NCI-H82 treated with DMSO at 0.1 percent for 48 hours (cell line): ENCODE data around the gene PFDN6.
A peak's percentile ranks its signal among the peaks of the same experiment; 100 is the strongest.
"Not testable (repeated sequence)": the region's sequence is repeated elsewhere in the genome, so short reads cannot be mapped to it uniquely, and the experiment has no call there.

Source experiments
- DNase-seq: peaks from one replicate; lab custom pipeline; 2025; ENCODE audit not compliant: unreplicated experiment; lab: John Stamatoyannopoulos, UW

Gene PFDN6

GRCh38 chr6:33273129-33273923 lies 16.1 kb upstream of the PFDN6 start:
- no peak for DNase-seq

GRCh38 chr6:33273924-33274902 lies 15.2 kb upstream of the PFDN6 start:
- DNase-seq: no peak

GRCh38 chr6:33275795-33276580 lies 13.4 kb upstream of the PFDN6 start:
- not testable (repeated sequence) for DNase-seq

- DNase-seq: no peak
Measured at GRCh38 chr6:33276581-33276863, 12.9 kb upstream of the PFDN6 start.

GRCh38 chr6:33276864-33277662 lies 12.3 kb upstream of the PFDN6 start, which contains the start of gene B3GALT4:
TSS of gene B3GALT4 (plus strand) at chr6:33277123. CDS start at chr6:33277420, 297 bp downstream.
- DNase-seq: peak; percentile 71

- no peak for DNase-seq
Measured at GRCh38 chr6:33277663-33278391, 11.6 kb upstream of the PFDN6 start.

GRCh38 chr6:33278392-33278741 lies 11.0 kb upstream of the PFDN6 start:
- DNase-seq: no peak

GRCh38 chr6:33278810-33279209 lies 10.6 kb upstream of the PFDN6 start:
- DNase-seq: no peak

- DNase-seq: no peak
Measured at GRCh38 chr6:33279257-33279695, 10.1 kb upstream of the PFDN6 start.

- peak; percentile 24 for DNase-seq
Measured at GRCh38 chr6:33279971-33280511, 9.4 kb upstream of the PFDN6 start.

GRCh38 chr6:33280539-33280938 lies 8.9 kb upstream of the PFDN6 start:
- no peak for DNase-seq

GRCh38 chr6:33285214-33285613 lies 4.2 kb upstream of the PFDN6 start:
- not testable (repeated sequence) for DNase-seq

GRCh38 chr6:33286946-33287914 lies 2.2 kb upstream of the PFDN6 start:
- no peak for DNase-seq

- DNase-seq: no peak
Measured at GRCh38 chr6:33288141-33288920, 1.1 kb upstream of the PFDN6 start.

GRCh38 chr6:33289784-33290315 lies 449 bp downstream of the PFDN6 start:
- no peak for DNase-seq

GRCh38 chr6:33290459-33290858 lies 1.1 kb downstream of the PFDN6 start:
- DNase-seq: no peak

- DNase-seq: no peak
Measured at GRCh38 chr6:33292996-33293682, 3.7 kb downstream of the PFDN6 start.
